GM19025 (cell line): ENCODE data around the gene CACHD1.
"Not testable (repeated sequence)": the region's sequence is repeated elsewhere in the genome, so short reads cannot be mapped to it uniquely, and the experiment has no call there.

Experiments used
- ATAC-seq: cut with Tn5 transposase; IDR thresholded peaks from one replicate; pipeline ENCODE4 v1.9.1; 2021; ENCODE audit warnings: mild to moderate bottlenecking, low read depth, moderate library complexity; ENCODE audit not compliant: unreplicated experiment

CACHD1 gene

GRCh38 chr1:64740687-64741086, 270.8 kb downstream of the CACHD1 start:
- ATAC-seq, result not testable (repeated sequence)
